GF-D8 (cell line): ENCODE results near the gene BAIAP2L1.
"Not testable (repeated sequence)": the region's sequence is repeated elsewhere in the genome, so short reads cannot be mapped to it uniquely, and the experiment has no call there.

Source experiments
- DNase-seq: peaks from one replicate; lab custom pipeline; 2025; lab: John Stamatoyannopoulos, UW

The BAIAP2L1 gene

GRCh38 chr7:98321301-98321700, 79.6 kb downstream of the BAIAP2L1 start:
- DNase-seq: no peak

GRCh38 chr7:98319176-98319575, 81.7 kb downstream of the BAIAP2L1 start:
- no peak for DNase-seq

DNA sequence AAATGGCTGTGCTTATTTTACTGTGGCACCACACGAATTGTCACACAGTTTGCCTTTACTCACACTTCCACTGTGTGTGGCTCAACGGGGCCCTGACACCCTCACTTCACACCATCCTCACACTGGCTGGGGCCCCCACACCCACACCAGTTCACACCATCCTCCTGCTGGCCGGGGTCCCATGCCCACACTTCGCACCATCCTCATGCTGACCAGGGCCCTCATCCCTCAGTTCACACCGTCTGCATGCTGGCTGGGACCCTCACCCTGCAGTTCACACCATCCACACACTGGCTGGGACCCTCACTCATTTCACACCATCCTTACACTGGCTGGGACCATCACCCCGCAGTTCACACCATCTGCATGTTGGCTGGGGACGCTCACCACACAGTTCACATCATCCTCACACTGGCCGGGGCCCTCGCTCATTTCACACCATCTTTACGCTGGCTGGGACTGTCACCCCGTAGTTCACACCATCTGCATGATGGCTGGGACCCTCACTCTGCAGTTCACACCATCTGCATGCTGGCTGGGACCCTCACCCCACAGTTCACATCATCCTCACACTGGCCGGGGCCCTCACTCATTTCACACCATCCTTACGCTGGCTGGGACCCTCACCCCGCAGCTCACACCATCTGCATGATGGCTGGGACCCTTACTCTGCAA, 83.4 kb downstream of the BAIAP2L1 start:
- DNase-seq: no peak

DNA sequence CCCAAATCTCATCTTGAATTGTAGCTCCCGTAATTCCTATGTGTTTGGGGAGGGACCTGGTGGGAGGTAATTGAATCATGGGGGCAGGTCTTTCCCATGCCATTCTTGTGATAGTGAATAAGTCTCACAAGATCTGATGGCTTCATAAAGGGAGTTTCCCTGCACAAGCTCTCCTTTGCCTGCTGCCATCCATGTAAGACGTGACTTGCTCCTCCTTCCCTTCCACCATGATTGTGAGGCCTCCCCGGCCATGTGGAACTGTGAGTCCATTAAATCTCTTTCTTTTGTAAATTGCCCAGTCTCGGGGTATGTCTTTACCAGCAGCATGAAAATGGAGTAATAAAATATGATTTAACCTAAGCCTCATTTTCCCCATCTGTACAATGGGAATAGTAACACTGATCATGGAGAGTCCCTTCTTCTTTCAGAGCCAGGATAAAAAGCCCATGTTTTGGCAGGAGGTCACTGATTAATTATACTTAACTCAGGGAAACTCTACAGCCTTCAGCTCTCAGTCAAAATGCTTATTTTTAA, 84.8 kb downstream of the BAIAP2L1 start:
- DNase-seq: not testable (repeated sequence)

DNA sequence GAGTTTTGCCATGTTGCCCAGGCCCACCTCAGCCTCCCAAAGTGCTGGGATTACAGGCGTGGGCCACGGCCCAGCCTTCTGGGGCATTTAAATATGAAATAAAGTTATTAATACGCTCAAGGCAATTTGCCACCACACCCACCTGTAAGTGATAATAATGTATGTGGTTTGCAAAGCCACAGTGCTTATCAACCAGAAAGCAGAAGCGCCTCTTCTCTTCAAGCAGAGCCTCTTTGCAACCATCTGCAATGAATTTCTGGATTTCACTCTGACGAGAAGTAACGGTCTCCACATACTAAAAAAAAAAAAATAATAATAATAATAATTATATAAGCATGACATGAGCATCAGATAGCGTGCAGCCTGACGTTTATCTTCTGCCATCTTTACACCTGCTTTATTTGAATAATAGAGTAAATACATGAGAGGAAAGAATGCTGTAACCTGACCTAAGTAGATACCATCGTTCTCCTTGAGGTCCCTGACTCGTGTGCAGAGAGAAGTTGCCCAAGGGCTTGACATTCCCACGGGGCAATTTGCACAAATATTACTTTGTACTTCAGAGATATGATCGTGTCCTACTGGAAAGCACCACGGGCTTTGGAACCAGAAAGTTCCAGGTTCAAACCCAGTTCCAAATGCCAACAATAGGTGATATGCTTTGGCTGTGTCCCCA, 85.4 kb downstream of the BAIAP2L1 start:
- peak; percentile 61 for DNase-seq

DNA sequence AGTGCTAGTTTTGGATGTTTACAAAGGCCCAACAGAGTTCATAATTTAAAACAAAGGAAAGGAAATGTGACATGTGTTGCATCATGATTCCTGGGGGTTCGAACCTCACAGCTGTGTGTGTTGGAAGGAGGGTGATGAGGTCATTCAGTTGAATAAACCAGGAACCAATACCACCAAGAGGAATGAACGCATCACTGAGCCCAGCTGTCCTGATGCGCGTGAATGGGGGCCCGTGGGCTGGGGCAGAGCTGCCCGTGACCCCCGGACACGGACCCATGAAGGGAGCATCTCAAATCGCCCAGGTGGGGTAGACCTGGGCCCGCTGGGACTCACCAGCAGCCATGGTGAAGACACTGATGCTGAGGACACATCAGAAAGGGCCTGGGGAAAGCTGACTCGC, 86.4 kb downstream of the BAIAP2L1 start:
- peak; percentile 39 for DNase-seq

DNA sequence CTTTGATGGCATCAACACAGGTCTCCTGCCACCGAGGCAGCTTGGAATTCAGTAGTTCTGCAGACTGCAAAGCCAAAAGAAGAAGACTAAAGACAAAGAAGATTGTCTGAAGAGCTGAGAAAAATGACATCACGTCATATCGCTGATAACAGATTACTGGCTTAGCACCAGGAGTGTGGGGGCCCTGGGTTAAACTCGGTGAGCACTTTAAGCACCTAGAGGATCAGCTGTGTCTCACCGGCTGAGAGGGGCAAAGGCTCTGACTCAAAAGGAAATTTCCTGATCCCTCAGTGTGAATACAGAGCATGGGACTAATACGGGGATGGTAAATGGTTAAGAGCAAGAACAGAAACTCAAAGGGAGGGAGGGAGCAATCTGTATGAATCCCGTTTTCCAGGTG, 88.7 kb downstream of the BAIAP2L1 start:
- DNase-seq: no peak

- no peak for DNase-seq
Measured at GRCh38 chr7:98309566-98309965, 91.3 kb downstream of the BAIAP2L1 start.

- DNase-seq: no peak
Measured at GRCh38 chr7:98307971-98308466, 92.9 kb downstream of the BAIAP2L1 start.

DNA sequence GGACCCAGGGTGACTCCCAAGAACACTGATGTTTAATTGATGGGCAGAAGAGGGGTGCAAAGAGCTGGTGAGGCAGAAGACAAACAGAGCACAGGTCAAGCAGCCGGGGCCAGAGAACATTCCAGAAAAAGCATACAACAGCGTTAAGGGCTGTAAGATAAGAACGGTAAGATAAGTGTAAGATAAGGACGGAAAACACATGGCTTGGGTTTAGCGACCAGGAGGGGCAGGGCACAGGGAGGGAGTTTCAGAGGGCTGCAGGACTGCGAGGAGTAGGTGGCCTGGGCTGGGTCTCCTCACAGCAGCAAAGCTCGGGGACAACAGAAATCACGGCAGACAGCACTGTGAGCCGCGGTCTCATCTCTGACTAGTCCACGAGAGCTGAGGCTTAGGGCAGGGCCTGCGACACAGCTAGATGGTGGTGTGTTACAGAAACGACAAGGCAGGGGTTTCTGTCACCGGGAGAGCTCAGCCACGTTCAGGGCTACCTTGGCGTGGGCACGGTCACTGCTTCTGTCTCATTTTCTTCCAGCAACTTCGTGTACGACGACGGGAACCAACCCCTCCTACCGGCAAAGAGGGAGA, 94.8 kb downstream of the BAIAP2L1 start:
- DNase-seq: no peak

- no peak for DNase-seq
Measured at GRCh38 chr7:98303906-98304305, 97.0 kb downstream of the BAIAP2L1 start.

GRCh38 chr7:98303176-98303865, 97.6 kb downstream of the BAIAP2L1 start:
- no peak for DNase-seq

DNA sequence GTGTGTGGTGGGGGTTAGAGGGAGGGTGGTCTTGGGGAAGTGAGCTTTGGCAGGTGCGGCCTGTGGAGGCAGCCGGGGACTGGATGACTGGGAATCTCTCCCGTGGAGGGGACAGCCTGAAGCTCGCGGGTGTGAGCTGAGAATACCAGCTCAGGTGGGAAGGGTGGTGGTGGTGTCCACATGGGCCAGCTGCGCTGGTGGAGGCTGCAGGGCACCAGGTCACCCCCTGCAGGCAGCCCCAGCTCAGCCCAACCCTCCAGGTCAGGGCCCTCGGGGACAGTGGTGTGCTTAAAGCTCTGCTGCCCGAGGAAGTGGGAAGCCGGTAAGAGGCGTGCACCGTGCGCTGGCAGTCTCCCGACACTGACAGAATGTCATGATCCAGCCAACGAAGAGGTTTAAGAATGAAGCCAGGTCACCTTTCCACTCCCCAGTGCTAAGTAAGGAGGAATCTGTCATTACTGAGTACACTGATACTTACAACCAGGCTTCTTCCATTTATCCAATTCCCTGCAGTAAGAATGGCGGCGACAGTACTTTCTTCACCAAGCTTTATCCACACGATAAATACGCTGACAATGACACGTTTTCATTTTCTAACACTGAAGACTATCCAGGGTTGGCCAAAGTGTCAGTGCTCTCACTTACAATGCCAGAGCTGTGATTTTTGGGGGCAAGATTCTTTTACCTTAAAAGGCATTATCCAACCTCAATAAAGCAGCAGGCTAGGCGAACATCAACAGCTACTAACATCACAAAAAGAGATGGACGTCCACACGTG, 99.0 kb downstream of the BAIAP2L1 start:
- DNase-seq: no peak

DNA sequence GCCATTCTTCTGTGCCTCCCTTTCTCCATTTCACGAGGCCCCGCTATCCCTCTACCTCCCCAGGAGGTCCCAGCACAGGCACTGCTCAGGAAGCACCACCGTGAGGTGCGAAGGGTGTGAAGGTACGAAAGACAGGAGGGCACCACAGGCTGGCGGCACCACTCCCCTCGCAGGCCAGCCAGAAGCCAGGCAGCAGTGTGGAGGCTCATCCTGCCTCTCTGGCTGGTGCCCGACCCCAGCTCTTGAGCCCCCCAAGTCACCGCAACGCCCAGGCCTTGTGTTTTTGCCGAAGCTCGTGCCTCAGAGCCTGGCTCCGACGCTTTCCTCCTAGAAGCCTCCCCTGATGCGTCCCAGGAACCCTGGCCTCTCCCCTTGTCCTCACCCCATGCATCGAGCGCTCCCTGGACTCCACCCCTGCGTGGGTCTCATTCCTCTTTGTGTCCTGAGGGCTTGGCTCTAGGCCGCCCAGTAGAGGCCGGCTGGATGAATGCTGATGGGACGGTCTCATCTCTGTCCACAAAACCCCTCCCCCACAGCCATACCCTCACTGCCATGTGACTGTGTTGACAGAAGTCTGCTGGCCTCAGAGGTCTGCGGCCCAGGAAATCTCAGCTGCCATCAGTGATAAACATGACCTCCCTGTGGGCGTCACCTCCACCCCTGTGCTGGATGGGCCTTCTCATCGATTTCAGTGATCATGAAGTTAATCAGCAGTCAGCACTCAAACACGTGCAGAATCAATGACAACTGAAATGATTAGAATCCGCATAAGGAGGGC, 100.1 kb downstream of the BAIAP2L1 start:
- no peak for DNase-seq

DNA sequence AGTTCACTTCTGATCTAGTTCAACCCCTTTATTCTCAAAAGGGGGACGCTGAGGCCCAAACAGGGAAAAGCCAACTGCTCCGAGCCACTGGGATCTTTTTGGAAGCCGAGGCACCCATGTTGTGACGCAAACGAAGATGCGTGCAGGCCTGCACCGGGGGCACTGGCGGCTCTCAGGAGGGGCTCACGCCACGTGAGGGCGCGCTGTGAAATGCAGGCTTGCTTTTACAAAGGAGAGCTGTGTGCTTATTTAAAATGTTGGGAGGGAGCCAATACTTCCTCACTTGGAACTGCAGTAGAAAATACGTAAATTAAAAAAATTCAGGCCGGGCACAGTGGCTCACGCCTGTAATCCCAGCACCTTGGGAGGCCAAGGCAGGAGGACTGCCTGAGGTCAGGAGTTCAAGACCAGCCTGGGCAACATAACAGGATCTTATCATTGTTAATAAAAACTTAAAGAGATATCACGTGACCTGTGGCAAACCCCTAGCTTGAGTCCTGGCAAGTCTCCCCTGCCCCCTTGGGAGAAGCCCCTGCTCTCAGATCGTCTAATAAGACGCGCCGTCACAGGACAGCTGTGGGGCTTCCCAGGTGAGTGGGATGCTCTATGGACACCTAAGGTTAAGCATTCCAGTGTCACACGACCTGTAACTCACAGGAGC, 103.1 kb downstream of the BAIAP2L1 start:
- DNase-seq: no peak

DNA sequence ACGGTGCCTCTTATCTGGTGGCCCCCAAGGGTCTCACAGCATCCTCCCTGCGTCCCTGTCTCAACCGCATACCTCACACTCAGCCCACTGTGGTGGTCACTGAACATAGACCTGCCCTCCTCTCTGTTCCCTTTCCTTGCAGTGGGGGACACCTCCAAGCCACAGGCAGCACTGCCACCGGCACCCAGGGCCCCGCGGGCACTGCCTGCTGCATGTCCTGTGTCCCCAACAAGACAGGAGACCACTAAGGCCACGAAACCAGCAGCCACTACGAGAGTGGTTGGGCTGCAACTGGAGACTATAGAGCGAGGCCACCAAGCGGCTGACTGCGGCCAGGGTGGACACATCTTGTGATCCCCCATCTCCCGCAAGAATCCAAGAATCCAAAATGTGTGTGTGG, 104.1 kb downstream of the BAIAP2L1 start:
- no peak for DNase-seq

GRCh38 chr7:98295467-98296192, 105.3 kb downstream of the BAIAP2L1 start:
- no peak for DNase-seq

DNA sequence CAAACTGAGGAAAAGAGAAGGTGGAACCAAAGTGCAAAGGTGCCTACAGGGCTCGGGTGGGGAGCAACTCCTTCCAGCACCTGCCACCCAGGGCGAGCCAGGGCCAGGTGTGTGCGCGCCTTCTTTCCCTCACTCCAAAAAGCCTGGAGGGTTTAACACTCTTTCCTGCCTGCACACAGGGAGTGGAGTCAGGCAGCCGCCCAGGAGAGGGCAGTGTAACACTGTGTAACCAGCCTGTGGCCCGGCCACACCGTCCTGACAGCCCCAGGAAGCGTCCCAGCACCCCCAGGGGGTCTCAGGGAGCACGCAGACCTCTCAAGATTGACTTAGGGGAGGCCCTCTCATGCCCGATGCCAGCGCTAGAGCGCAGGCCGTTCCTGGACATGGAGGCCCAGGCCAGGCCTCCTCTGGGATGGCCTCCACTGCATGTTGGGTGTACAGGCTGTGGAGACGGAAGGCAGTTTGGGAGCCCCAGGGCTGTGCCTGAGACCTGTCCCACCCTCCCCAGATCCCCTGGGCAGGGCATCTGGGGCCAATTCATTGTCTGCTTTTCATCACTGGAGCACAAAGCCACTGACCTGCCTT, 106.0 kb downstream of the BAIAP2L1 start:
- no peak for DNase-seq

DNA sequence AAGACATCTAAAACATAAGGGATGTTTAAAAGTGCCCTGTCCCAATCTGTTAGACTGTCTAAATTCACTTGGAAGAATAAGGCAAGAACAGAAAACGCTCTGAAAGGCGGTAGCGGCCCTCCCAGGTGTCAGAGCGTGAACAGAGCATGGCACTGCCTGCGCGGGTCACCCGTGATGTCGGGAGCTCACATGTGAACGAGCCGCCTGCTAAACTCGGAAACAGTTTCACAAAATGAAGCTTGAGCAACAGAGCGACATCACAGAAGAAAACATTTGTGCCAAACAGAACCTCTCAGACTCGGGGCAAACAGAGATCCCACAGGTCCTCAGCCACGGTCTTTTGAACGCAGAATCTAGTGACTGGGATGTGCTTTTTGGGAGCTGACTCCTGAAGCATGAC, 106.6 kb downstream of the BAIAP2L1 start:
- DNase-seq: no peak
